WTC11 (cell line): ENCODE data around the gene LIMS2. TPM values are rescaled to one million over a fixed set of nuclear protein-coding genes. Genes with fewer than 3 reads are reported as not detected.

Source experiments
- ATAC-seq: fragments of 200-7000 bp; cut with Tn5 transposase; 2 replicates; pipeline ENCODE4 v1.10.0; 2021; ENCODE audit warnings: mild to moderate bottlenecking, moderate library complexity
- CTCF ChIA-PET: fragments of 300-600 bp; sonication (Branson Sonifier 250); formaldehyde crosslinking; loops from one replicate; lab custom pipeline; 2021; ENCODE audit warnings: antibody characterized with exemption; lab: Charles Lee
- POLR2A ChIA-PET: fragments of 350-600 bp; sonication (Branson Sonifier 250); formaldehyde crosslinking; loops from one replicate; lab custom pipeline; 2021; ENCODE audit warnings: antibody characterized with exemption; lab: Charles Lee
- DNase-seq: peaks from one replicate; pipeline ENCODE4 v3.0.0; 2021; ENCODE audit warnings: low spot score
- H3K27ac Mint-ChIP-seq: 2 replicates; pipeline ENCODE4 v1.8.0; 2021; ENCODE audit warnings: mixed read lengths
- H3K27me3 Mint-ChIP-seq: 2 replicates; pipeline ENCODE4 v1.8.0; 2021; ENCODE audit warnings: low read depth, mild to moderate bottlenecking, moderate library complexity, mixed read lengths
- H3K36me3 Mint-ChIP-seq: 2 replicates; pipeline ENCODE4 v1.8.0; 2021; ENCODE audit warnings: mixed read lengths
- H3K4me1 Mint-ChIP-seq: 2 replicates; pipeline ENCODE4 v1.8.0; 2022; ENCODE audit warnings: mixed read lengths
- H3K4me3 Mint-ChIP-seq: 2 replicates; pipeline ENCODE4 v1.8.0; 2021; ENCODE audit warnings: mild to moderate bottlenecking, moderate library complexity, mixed read lengths
- H3K9me3 Mint-ChIP-seq: 2 replicates; pipeline ENCODE4 v1.8.0; 2021; ENCODE audit warnings: mixed read lengths
- ARID4B ChIP-seq: sonication (generic); formaldehyde crosslinking; IDR thresholded peaks from 2 replicates; pipeline ENCODE4 v1.8.0; 2023; ENCODE audit warnings: missing genetic modification reagents, mild to moderate bottlenecking, borderline replicate concordance
- CREM ChIP-seq: sonication (generic); formaldehyde crosslinking; IDR thresholded peaks from 2 replicates; pipeline ENCODE4 v1.8.1; 2022; ENCODE audit warnings: mild to moderate bottlenecking, missing genetic modification reagents, moderate library complexity
- E2F1 ChIP-seq: sonication (generic); formaldehyde crosslinking; IDR thresholded peaks from 2 replicates; pipeline ENCODE4 v1.8.0; 2022; ENCODE audit warnings: mild to moderate bottlenecking, missing genetic modification reagents
- E2F5 ChIP-seq: sonication (generic); formaldehyde crosslinking; IDR thresholded peaks from 2 replicates; pipeline ENCODE4 v1.8.1; 2022; ENCODE audit warnings: mild to moderate bottlenecking, moderate library complexity, missing genetic modification reagents
- ELF4 ChIP-seq: sonication (generic); formaldehyde crosslinking; IDR thresholded peaks from 2 replicates; pipeline ENCODE4 v1.8.1; 2022; ENCODE audit warnings: low read depth, mild to moderate bottlenecking, moderate library complexity, missing genetic modification reagents
- EMX1 ChIP-seq: fragments of 250-450 bp; sonication (Bioruptor Pico); IDR thresholded peaks from 2 replicates; pipeline ENCODE4 v1.8.0; 2021; ENCODE audit warnings: mild to moderate bottlenecking
- NR3C1 ChIP-seq: sonication (generic); formaldehyde crosslinking; conservative IDR thresholded peaks from 2 replicates; pipeline ENCODE4 v1.8.1; 2023; ENCODE audit warnings: low read depth, mild to moderate bottlenecking, missing genetic modification reagents
- SMAD4 ChIP-seq: sonication (generic); formaldehyde crosslinking; IDR thresholded peaks from 2 replicates; pipeline ENCODE4 v1.8.0; 2022; ENCODE audit warnings: mild to moderate bottlenecking, missing genetic modification reagents
- SP1 ChIP-seq: sonication (generic); formaldehyde crosslinking; conservative IDR thresholded peaks from 2 replicates; pipeline ENCODE4 v1.8.1; 2022; ENCODE audit warnings: missing genetic modification reagents
- TEAD1 ChIP-seq: sonication (generic); formaldehyde crosslinking; IDR thresholded peaks from 2 replicates; pipeline ENCODE4 v1.8.0; 2022; ENCODE audit warnings: mild to moderate bottlenecking, missing genetic modification reagents
- ZBTB43 ChIP-seq: sonication (generic); formaldehyde crosslinking; IDR thresholded peaks from 2 replicates; pipeline ENCODE4 v1.8.1; 2023; ENCODE audit warnings: mild to moderate bottlenecking, missing genetic modification reagents
- ZNF138 ChIP-seq: sonication (generic); formaldehyde crosslinking; conservative IDR thresholded peaks from 2 replicates; pipeline ENCODE4 v1.8.1; 2022; ENCODE audit warnings: mild to moderate bottlenecking, moderate library complexity, missing genetic modification reagents
- ZNF219 ChIP-seq: sonication (generic); formaldehyde crosslinking; IDR thresholded peaks from 2 replicates; pipeline ENCODE4 v1.8.0; 2023; ENCODE audit warnings: missing genetic modification reagents, mild to moderate bottlenecking, borderline replicate concordance
- ZNF232 ChIP-seq: sonication (generic); formaldehyde crosslinking; IDR thresholded peaks from 2 replicates; pipeline ENCODE4 v1.8.0; 2022; ENCODE audit warnings: mild to moderate bottlenecking, missing genetic modification reagents
- ZNF263 ChIP-seq: sonication (generic); formaldehyde crosslinking; IDR thresholded peaks from 2 replicates; pipeline ENCODE4 v1.8.1; 2022; ENCODE audit warnings: low read depth, mild to moderate bottlenecking, moderate library complexity, missing genetic modification reagents
- ZNF281 ChIP-seq: sonication (generic); formaldehyde crosslinking; IDR thresholded peaks from 2 replicates; pipeline ENCODE4 v1.8.0; 2023; ENCODE audit warnings: mild to moderate bottlenecking, missing genetic modification reagents
- ZNF512 ChIP-seq: sonication (generic); formaldehyde crosslinking; IDR thresholded peaks from 2 replicates; pipeline ENCODE4 v1.8.1; 2022; ENCODE audit warnings: missing genetic modification reagents, borderline replicate concordance
- ZNF671 ChIP-seq: fragments of 250-450 bp; sonication (Bioruptor Pico); IDR thresholded peaks from 2 replicates; pipeline ENCODE4 v1.8.0; 2021; ENCODE audit warnings: mild to moderate bottlenecking
- total RNA-seq: library from RNA; stranded (reverse); gene quantifications from 3 replicates; pipeline ENCODE4 v1.2.3, GENCODE V29; 2021

The LIMS2 gene
- total RNA-seq, 1 experiment from 2014 or later = 2.4 TPM

GRCh38 chr2:127706215-127706990 lies 31.1 kb upstream of the LIMS2 start:
- ATAC-seq (no peak), DNase-seq (no peak)
- H3K4me3 Mint-ChIP-seq = no peak overlapping the region
- no peaks in the 10 kb centered on the region for H3K9me3 Mint-ChIP-seq
- H3K36me3 Mint-ChIP-seq = peaks cover 49% of the 10 kb centered on the region
- peaks cover 14% of the 10 kb centered on the region for H3K4me1 Mint-ChIP-seq
- CTCF ChIA-PET = interaction anchor here (1.4 to 3.1 kb wide), 2 partner anchors 10 to 11 kb away, joined by 5 to 9 read pairs; no protein-coding TSS in a partner anchor
- 0 out of 2 replicates have a peak overlapping the region, but pooled peaks have one; percentile 32 for H3K27ac Mint-ChIP-seq
- H3K27me3 Mint-ChIP-seq = no peaks in the 10 kb centered on the region; the same call in 1 of the 2 replicates
- TF ChIP-seq E2F1 (CRISPR knock-in tag) (no peak), SP1 (CRISPR knock-in tag) (no peak), ZNF138 (CRISPR knock-in tag) (no peak), ZNF219 (no peak), CREM (CRISPR knock-in tag) (no peak), E2F5 (CRISPR knock-in tag) (no peak), EMX1 (no peak), SMAD4 (CRISPR knock-in tag) (no peak), NR3C1 (no peak), ZNF671 (CRISPR knock-in tag) (no peak), ZBTB43 (no peak), ARID4B (CRISPR knock-in tag) (no peak), ELF4 (CRISPR knock-in tag) (no peak), ZNF263 (CRISPR knock-in tag) (no peak), ZNF512 (no peak), ZNF232 (CRISPR knock-in tag) (no peak), TEAD1 (no peak), ZNF281 (CRISPR knock-in tag) (no peak)
- POLR2A ChIA-PET = interaction anchor here (0.5 kb wide), 1 partner anchor 46 kb away, joined by 5 read pairs; no protein-coding TSS in a partner anchor
